SK-N-SH (cell line): Measurements from ENCODE around the gene FHOD3. TPM values are rescaled to one million over a fixed set of nuclear protein-coding genes. Genes with fewer than 3 reads are reported as not detected.

Experiments used
- CTCF ChIA-PET: fragments of 300-600, 350-600 bp; formaldehyde crosslinking; extraction: SDS; loops from one replicate; lab custom pipeline; 2021; lab: Yijun Ruan, JAX
- POLR2A ChIA-PET: fragments of 350-600 bp; sonication (Branson Sonifier 250); formaldehyde crosslinking; extraction: SDS; loops from one replicate; lab custom pipeline; 2020; ENCODE audit warnings: antibody characterized with exemption, inconsistent platforms; lab: Yijun Ruan, JAX
- DNase-seq: peaks from one replicate; pipeline ENCODE4 v3.0.0; 2012
- H2AFZ ChIP-seq: fragments of 200-600 bp; sonication (generic); 2 replicates; pipeline ENCODE4 v1.8.1; 2016; ENCODE audit warnings: antibody characterized with exemption, mild to moderate bottlenecking, low read depth
- H3F3A ChIP-seq: fragments of 200-600 bp; sonication (generic); replicated peaks from 2 replicates; pipeline ENCODE3; 2016; ENCODE audit warnings: antibody characterized with exemption, mild to moderate bottlenecking; ENCODE audit not compliant: insufficient read depth
- H3K27ac ChIP-seq, 2 experiments: fragments of 200-500 bp in 1 of 2; fragments of 200-600 bp in 1 of 2; sonication (Bioruptor generic) in 1 of 2; sonication (generic), shearing (Covaris generic) in 1 of 2; 2 replicates each; pipeline versions ENCODE4 v1.5.1 to v1.6.1; 2014 to 2016; ENCODE audit warnings: low read depth in 2 of 2, inconsistent platforms in 1 of 2, low read length in 1 of 2, mild to moderate bottlenecking in 1 of 2, mixed read lengths in 1 of 2
- H3K27me3 ChIP-seq: fragments of 200-600 bp; sonication (generic), shearing (Covaris generic); 2 replicates; pipeline ENCODE4 v1.6.1; 2016; ENCODE audit warnings: mixed run types; ENCODE audit not compliant: insufficient read depth
- H3K36me3 ChIP-seq, 2 experiments: fragments of 200-500 bp in 1 of 2; fragments of 200-600 bp in 1 of 2; sonication (Bioruptor generic) in 1 of 2; sonication (generic) in 1 of 2; replicated peaks in 1 of 2; 2 replicates each; pipeline versions ENCODE3 to v1.5.1; 2014 to 2016; ENCODE audit warnings: low read length in 1 of 2, mild to moderate bottlenecking in 1 of 2; ENCODE audit not compliant: insufficient read depth in 2 of 2, control insufficient read depth in 1 of 2
- H3K4me1 ChIP-seq, 2 experiments: fragments of 200-500 bp in 1 of 2; fragments of 200-600 bp in 1 of 2; sonication (Bioruptor generic) in 1 of 2; sonication (generic), shearing (Covaris generic) in 1 of 2; 2 replicates each; pipeline versions ENCODE4 v1.5.1 to v1.6.1; 2014 to 2016; ENCODE audit warnings: low read depth in 1 of 2, low read length in 1 of 2, mixed run types in 1 of 2; ENCODE audit not compliant: insufficient read depth in 2 of 2, control insufficient read depth in 1 of 2
- H3K4me2 ChIP-seq: fragments of 200-600 bp; sonication (generic), shearing (Covaris generic); 2 replicates; pipeline ENCODE4 v1.6.1; 2017; ENCODE audit warnings: mixed run types
- H3K4me3 ChIP-seq, 2 experiments: fragments of 200-500 bp in 1 of 2; fragments of 200-600 bp in 1 of 2; sonication (Bioruptor generic) in 1 of 2; sonication (generic), shearing (Covaris generic) in 1 of 2; 2 replicates each; pipeline versions ENCODE4 v1.5.1 to v1.8.1; 2014 to 2016; ENCODE audit warnings: low read depth in 2 of 2, inconsistent platforms in 1 of 2, low read length in 1 of 2, mild to moderate bottlenecking in 1 of 2, mixed read lengths in 1 of 2, moderate library complexity in 1 of 2
- H3K79me2 ChIP-seq: fragments of 200-600 bp; sonication (generic); 2 replicates; pipeline ENCODE4 v1.8.1; 2017; ENCODE audit warnings: mild to moderate bottlenecking; ENCODE audit not compliant: insufficient read depth
- H3K9ac ChIP-seq: fragments of 200-600 bp; sonication (generic); 2 replicates; pipeline ENCODE4 v1.6.1; 2017; ENCODE audit warnings: mixed run types
- H3K9me2 ChIP-seq: fragments of 200-600 bp; sonication (generic); 2 replicates; pipeline ENCODE4 v1.6.1; 2017; ENCODE audit warnings: mixed run types
- H3K9me3 ChIP-seq: fragments of 200-600 bp; sonication (generic); 2 replicates; pipeline ENCODE4 v1.6.1; 2017; ENCODE audit warnings: mixed run types, mild to moderate bottlenecking, moderate library complexity
- H4K20me1 ChIP-seq: fragments of 200-600 bp; sonication (generic); 2 replicates; pipeline ENCODE4 v1.6.1; 2017; ENCODE audit warnings: mild to moderate bottlenecking, mixed run types; ENCODE audit not compliant: insufficient read depth
- CHD2 ChIP-seq: fragments of 150-350 bp; IDR thresholded peaks from 2 replicates; pipeline ENCODE4 v1.6.1; 2018; ENCODE audit warnings: low read length; ENCODE audit not compliant: partially characterized antibody
- EP300 ChIP-seq, 2 experiments: IDR thresholded peaks; 2 replicates each; pipeline versions ENCODE4 v1.4.0 to v1.6.1; 2012; ENCODE audit warnings: borderline replicate concordance in 1 of 2, low read depth in 1 of 2, low read length in 1 of 2
- FOSL2 ChIP-seq: IDR thresholded peaks from 2 replicates; pipeline ENCODE4 v1.4.0; 2012; ENCODE audit warnings: low read depth, mild to moderate bottlenecking, moderate library complexity, borderline replicate concordance
- FOXJ3 ChIP-seq: sonication (generic); formaldehyde crosslinking; IDR thresholded peaks from 2 replicates; pipeline ENCODE4 v1.5.1; 2020; ENCODE audit warnings: mild to moderate bottlenecking, missing genetic modification reagents
- FOXM1 ChIP-seq: IDR thresholded peaks from 2 replicates; pipeline ENCODE4 v1.4.0; 2012; ENCODE audit warnings: low read depth, mild to moderate bottlenecking
- GABPA ChIP-seq: IDR thresholded peaks from 2 replicates; pipeline ENCODE4 v1.4.0; 2012; ENCODE audit warnings: low read depth, mild to moderate bottlenecking
- GATA2 ChIP-seq: sonication (generic); formaldehyde crosslinking; IDR thresholded peaks from 2 replicates; pipeline ENCODE4 v1.5.0; 2020; ENCODE audit warnings: mild to moderate bottlenecking, missing genetic modification reagents
- IRF3 ChIP-seq: fragments of 150-350 bp; IDR thresholded peaks from 2 replicates; pipeline ENCODE4 v1.6.1; 2016; ENCODE audit warnings: mild to moderate bottlenecking, low read depth, low read length
- MAX ChIP-seq: IDR thresholded peaks from 2 replicates; pipeline ENCODE4 v1.4.0; 2012; ENCODE audit warnings: low read depth
- MEF2A ChIP-seq: IDR thresholded peaks from 2 replicates; pipeline ENCODE4 v1.4.0; 2012; ENCODE audit warnings: low read depth, borderline replicate concordance
- RCOR1 ChIP-seq: fragments of 150-350 bp; IDR thresholded peaks from 2 replicates; pipeline ENCODE4 v1.6.1; 2017; ENCODE audit warnings: antibody characterized with exemption, low read length
- SIN3A ChIP-seq: IDR thresholded peaks from 2 replicates; pipeline ENCODE4 v1.6.1; 2012; ENCODE audit warnings: low read depth, mild to moderate bottlenecking, low read length, moderate library complexity, borderline replicate concordance
- TCF12 ChIP-seq: IDR thresholded peaks from 2 replicates; pipeline ENCODE4 v1.4.0; 2012
- TEAD4 ChIP-seq: IDR thresholded peaks from 2 replicates; pipeline ENCODE4 v1.4.0; 2012; ENCODE audit warnings: mild to moderate bottlenecking, borderline replicate concordance; ENCODE audit not compliant: insufficient read depth
- YY1 ChIP-seq: IDR thresholded peaks from 2 replicates; pipeline ENCODE4 v1.4.0; 2012; ENCODE audit warnings: low read depth, mild to moderate bottlenecking
- WGBS: methylation state at CpG from one replicate; pipeline ENCODE4 v1.1.6; 2017; ENCODE audit warnings: low lambda C conversion rate; 5-methylcytosine and 5-hydroxymethylcytosine counted together
- polyA plus RNA-seq, 3 experiments: library from polyadenylated mRNA; depleted of rRNA; stranded (reverse); fragments of >200 nt; gene quantifications; 2 replicates each; pipeline ENCODE4 v1.2.3, GENCODE V29; 2012
- TF ChIP-seq, protein P1 (sequence below): IDR thresholded peaks from 2 replicates; pipeline ENCODE4 v1.6.1; 2012; ENCODE audit warnings: mild to moderate bottlenecking, low read depth, low read length, moderate library complexity
- TF ChIP-seq, protein P2 (sequence below): IDR thresholded peaks from 2 replicates; pipeline ENCODE4 v1.4.0; 2012; ENCODE audit warnings: low read depth, borderline replicate concordance

The FHOD3 gene
- polyA plus RNA-seq, 1 of the 3 experiments (the other 2 are of a cell fraction): 10.9 TPM

DNA sequence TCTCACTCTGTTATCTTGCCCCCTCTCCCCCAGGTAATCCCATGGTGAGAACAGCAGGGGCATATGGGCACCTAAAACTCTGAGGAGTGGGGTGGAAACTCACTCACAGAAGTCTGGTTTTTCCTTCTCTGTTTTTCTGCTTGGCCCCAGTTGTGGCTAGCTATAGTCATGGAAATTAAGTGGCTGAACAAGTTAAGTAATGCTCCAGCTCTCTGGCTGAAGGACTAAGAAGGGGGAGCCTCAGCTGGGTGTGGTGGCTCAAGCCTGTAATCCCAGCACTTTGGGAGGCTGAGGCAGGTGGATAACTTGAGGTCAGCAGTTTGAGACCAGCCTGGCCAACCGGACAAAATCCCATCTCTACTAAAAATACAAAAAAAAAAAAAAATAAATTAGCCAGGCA is 270.3 kb downstream of the FHOD3 start:
- H4K20me1 ChIP-seq: no peaks in the 10 kb centered on the region
- H3F3A ChIP-seq: peaks cover 4% of the 10 kb centered on the region
- no peaks in the 10 kb centered on the region for H3K9me2 ChIP-seq
- H2AFZ ChIP-seq: no peak overlapping the region
- no peak overlapping the region for H3K4me2 ChIP-seq
- H3K4me1 ChIP-seq: peaks cover 0 to 2% of the 10 kb centered on the region in 2 experiments; a peak in 2 of 4 replicates
- no peak for DNase-seq
- H3K4me3 ChIP-seq: no peak overlapping the region
- no peaks in the 10 kb centered on the region for H3K79me2 ChIP-seq
- ChIA-PET POLR2A (no interaction called here), CTCF (no interaction called here)
- no peaks in the 10 kb centered on the region for H3K9me3 ChIP-seq
- H3K27me3 ChIP-seq: no peaks in the 10 kb centered on the region
- no peak overlapping the region for H3K9ac ChIP-seq
- 77% methylated on average over 1 of the region's 1 CpG for WGBS
- TF ChIP-seq YY1 (no peak), CHD2 (no peak), SIN3A (no peak), TCF12 (no peak), GATA2 (CRISPR knock-in tag) (no peak), RCOR1 (no peak), TEAD4 (no peak), MAX (no peak)
- TF ChIP-seq, protein P1, sequence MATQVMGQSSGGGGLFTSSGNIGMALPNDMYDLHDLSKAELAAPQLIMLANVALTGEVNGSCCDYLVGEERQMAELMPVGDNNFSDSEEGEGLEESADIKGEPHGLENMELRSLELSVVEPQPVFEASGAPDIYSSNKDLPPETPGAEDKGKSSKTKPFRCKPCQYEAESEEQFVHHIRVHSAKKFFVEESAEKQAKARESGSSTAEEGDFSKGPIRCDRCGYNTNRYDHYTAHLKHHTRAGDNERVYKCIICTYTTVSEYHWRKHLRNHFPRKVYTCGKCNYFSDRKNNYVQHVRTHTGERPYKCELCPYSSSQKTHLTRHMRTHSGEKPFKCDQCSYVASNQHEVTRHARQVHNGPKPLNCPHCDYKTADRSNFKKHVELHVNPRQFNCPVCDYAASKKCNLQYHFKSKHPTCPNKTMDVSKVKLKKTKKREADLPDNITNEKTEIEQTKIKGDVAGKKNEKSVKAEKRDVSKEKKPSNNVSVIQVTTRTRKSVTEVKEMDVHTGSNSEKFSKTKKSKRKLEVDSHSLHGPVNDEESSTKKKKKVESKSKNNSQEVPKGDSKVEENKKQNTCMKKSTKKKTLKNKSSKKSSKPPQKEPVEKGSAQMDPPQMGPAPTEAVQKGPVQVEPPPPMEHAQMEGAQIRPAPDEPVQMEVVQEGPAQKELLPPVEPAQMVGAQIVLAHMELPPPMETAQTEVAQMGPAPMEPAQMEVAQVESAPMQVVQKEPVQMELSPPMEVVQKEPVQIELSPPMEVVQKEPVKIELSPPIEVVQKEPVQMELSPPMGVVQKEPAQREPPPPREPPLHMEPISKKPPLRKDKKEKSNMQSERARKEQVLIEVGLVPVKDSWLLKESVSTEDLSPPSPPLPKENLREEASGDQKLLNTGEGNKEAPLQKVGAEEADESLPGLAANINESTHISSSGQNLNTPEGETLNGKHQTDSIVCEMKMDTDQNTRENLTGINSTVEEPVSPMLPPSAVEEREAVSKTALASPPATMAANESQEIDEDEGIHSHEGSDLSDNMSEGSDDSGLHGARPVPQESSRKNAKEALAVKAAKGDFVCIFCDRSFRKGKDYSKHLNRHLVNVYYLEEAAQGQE: no peak
- no peak overlapping the region for H3K27ac ChIP-seq
- H3K36me3 ChIP-seq: no peaks in the 10 kb centered on the region

DNA sequence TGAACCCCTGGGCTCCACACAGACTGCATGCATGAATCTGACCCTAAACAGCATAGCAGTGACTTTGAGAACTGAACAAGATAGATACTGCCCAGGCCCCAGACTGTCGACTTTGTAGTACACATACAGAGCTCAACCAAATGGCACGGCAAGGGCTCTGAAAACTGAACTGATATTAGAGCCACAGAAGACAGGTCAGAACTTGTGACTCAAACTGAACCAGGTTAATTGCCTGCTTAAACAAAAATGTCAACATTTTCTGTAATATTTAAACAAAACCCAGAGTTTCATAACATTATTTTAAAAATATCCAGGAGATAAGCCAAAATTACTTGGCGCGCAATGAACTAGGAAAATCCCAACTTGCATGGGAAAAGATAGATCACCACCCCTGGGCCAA is 271.0 kb downstream of the FHOD3 start:
- H3K9me2 ChIP-seq: no peaks in the 10 kb centered on the region
- DNase-seq: no peak
- CTCF ChIA-PET: no interaction called here
- H3F3A ChIP-seq: peaks cover 4% of the 10 kb centered on the region
- H3K9me3 ChIP-seq: no peaks in the 10 kb centered on the region
- H3K27me3 ChIP-seq: no peaks in the 10 kb centered on the region
- H3K4me1 ChIP-seq: peaks cover 0 to 2% of the 10 kb centered on the region in 2 experiments; a peak in 2 of 4 replicates
- H2AFZ ChIP-seq: no peak overlapping the region
- 96% methylated on average over 4 of the region's 4 CpGs for whole genome bisulfite sequencing
- H3K79me2 ChIP-seq: no peaks in the 10 kb centered on the region
- H4K20me1 ChIP-seq: no peaks in the 10 kb centered on the region
- H3K4me3 ChIP-seq: no peak overlapping the region
- no peaks in the 10 kb centered on the region for H3K36me3 ChIP-seq
- H3K27ac ChIP-seq: no peak overlapping the region
- no peak overlapping the region for H3K9ac ChIP-seq
- TF ChIP-seq EP300 (IDR thresholded peaks at IDR 0.05; ENCODE audit: borderline replicate concordance in 1 of 2, low read depth in 1 of 2, low read length in 1 of 2): no peak
- TF ChIP-seq RCOR1: no peak
- TF ChIP-seq FOXM1: no peak
- TF ChIP-seq MAX: no peak
- TF ChIP-seq GABPA: no peak
- TF ChIP-seq, protein P2, sequence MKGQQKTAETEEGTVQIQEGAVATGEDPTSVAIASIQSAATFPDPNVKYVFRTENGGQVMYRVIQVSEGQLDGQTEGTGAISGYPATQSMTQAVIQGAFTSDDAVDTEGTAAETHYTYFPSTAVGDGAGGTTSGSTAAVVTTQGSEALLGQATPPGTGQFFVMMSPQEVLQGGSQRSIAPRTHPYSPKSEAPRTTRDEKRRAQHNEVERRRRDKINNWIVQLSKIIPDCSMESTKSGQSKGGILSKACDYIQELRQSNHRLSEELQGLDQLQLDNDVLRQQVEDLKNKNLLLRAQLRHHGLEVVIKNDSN: no peak
- TF ChIP-seq FOSL2: no peak
- TF ChIP-seq MEF2A: no peak
- no peak for TF ChIP-seq FOXJ3 (CRISPR knock-in tag)
- no peak for TF ChIP-seq IRF3
- no peak overlapping the region for H3K4me2 ChIP-seq
- POLR2A ChIA-PET: no interaction called here
